Upper lobe of left lung (tissue), 4 donors: ENCODE measurements around the gene DENND4C.

Experiments
- CTCF ChIP-seq, 6 experiments: fragments of 450-650 bp in 4 of 6; fragments of 200-600 bp in 2 of 6; sonication (generic) in 2 of 6; IDR thresholded peaks; one replicate each; pipeline ENCODE4 v1.5.1; 2016 to 2019; ENCODE audit warnings: antibody characterized with exemption in 6 of 6
- EP300 ChIP-seq, 4 donors: sonication (generic); formaldehyde crosslinking; IDR thresholded peaks; one replicate each; pipeline ENCODE4 v1.5.1; 2017; ENCODE audit warnings: antibody characterized with exemption in 4 of 4, control low read depth in 2 of 4
- POLR2A ChIP-seq, 4 donors: fragments of 450-650 bp; IDR thresholded peaks; one replicate each; pipeline ENCODE4 v1.5.1; 2016 to 2017; ENCODE audit warnings: antibody characterized with exemption in 4 of 4, mild to moderate bottlenecking in 2 of 4
- POLR2AphosphoS5 ChIP-seq, 2 donors: sonication (generic); formaldehyde crosslinking; IDR thresholded peaks; one replicate each; pipeline ENCODE4 v1.5.1; 2017; ENCODE audit warnings: antibody characterized with exemption in 2 of 2

DNA sequence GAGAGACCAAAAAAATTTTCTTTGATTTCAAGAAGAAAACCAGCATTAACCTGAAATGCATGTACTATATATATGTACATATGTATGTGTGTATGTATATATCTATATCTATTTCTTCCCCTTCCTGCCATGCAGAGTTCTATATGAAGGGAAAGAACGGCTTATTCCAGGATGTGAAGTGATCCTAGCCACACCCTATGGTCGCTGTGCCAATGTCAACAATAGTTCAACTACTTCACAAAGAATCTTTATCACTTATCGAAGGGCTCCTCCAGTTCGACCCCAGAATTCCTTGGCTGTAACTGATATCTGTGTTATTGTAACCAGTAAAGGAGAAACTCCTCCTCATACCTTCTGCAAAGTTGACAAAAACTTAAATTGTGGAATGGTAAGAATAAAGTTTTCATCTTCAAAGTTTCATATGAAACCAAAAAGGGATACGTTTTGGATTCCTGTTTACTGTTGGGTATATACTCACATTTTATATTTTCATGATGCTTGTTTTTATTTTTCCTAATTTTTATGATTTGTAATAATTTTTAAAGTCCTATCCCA lies 56.2 kb downstream of the DENND4C start:
- no peak for TF ChIP-seq CTCF (IDR thresholded peaks at IDR 0.05)
- TF ChIP-seq EP300 (IDR thresholded peaks at IDR 0.05) = no peak
- no peak for TF ChIP-seq POLR2A (IDR thresholded peaks at IDR 0.05)
- TF ChIP-seq POLR2AphosphoS5 (IDR thresholded peaks at IDR 0.05) = no peak
